GM12864 (cell line): ENCODE measurements around the gene WNT16.
"Not testable (repeated sequence)": the region's sequence is repeated elsewhere in the genome, so short reads cannot be mapped to it uniquely, and the experiment has no call there.

Source experiments
- DNase-seq: peaks from one replicate; pipeline ENCODE4 v3.0.0-alpha.2; 2011; ENCODE audit warnings: low read depth
- H3K4me3 ChIP-seq: 2 replicates; pipeline ENCODE4 v1.5.1; 2011; ENCODE audit warnings: mild to moderate bottlenecking, low read depth, low read length, control low read depth
- TF ChIP-seq, protein P1 (sequence below): IDR thresholded peaks from 2 replicates; pipeline ENCODE4 v1.5.1; 2011; ENCODE audit warnings: low read depth, mild to moderate bottlenecking, moderate library complexity, low read length, control low read depth, inconsistent platforms; ENCODE audit errors: missing control alignments

WNT16 gene

DNA sequence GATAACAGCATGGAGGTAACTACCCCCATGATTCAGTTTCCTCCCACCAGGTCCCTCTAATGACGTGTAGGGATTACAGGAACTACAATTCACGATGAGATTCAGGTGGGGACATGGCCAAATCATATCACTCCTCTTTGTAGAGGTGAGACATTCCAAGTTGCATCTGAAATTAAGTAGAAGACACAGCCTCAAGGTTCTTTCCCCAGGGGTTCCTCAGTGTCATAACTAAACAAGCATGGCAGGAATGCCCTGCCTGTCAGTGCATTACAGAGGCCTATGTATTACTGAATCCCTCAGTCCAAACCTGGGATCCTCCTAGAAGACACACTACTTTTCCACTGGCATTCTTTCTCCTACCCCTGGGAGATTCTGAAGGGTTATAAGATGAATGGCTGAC, 42.6 kb upstream of the WNT16 start:
- no peak for DNase-seq
- TF ChIP-seq, protein P1, sequence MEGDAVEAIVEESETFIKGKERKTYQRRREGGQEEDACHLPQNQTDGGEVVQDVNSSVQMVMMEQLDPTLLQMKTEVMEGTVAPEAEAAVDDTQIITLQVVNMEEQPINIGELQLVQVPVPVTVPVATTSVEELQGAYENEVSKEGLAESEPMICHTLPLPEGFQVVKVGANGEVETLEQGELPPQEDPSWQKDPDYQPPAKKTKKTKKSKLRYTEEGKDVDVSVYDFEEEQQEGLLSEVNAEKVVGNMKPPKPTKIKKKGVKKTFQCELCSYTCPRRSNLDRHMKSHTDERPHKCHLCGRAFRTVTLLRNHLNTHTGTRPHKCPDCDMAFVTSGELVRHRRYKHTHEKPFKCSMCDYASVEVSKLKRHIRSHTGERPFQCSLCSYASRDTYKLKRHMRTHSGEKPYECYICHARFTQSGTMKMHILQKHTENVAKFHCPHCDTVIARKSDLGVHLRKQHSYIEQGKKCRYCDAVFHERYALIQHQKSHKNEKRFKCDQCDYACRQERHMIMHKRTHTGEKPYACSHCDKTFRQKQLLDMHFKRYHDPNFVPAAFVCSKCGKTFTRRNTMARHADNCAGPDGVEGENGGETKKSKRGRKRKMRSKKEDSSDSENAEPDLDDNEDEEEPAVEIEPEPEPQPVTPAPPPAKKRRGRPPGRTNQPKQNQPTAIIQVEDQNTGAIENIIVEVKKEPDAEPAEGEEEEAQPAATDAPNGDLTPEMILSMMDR: no peak
- H3K4me3 ChIP-seq: no peak overlapping the region

DNA sequence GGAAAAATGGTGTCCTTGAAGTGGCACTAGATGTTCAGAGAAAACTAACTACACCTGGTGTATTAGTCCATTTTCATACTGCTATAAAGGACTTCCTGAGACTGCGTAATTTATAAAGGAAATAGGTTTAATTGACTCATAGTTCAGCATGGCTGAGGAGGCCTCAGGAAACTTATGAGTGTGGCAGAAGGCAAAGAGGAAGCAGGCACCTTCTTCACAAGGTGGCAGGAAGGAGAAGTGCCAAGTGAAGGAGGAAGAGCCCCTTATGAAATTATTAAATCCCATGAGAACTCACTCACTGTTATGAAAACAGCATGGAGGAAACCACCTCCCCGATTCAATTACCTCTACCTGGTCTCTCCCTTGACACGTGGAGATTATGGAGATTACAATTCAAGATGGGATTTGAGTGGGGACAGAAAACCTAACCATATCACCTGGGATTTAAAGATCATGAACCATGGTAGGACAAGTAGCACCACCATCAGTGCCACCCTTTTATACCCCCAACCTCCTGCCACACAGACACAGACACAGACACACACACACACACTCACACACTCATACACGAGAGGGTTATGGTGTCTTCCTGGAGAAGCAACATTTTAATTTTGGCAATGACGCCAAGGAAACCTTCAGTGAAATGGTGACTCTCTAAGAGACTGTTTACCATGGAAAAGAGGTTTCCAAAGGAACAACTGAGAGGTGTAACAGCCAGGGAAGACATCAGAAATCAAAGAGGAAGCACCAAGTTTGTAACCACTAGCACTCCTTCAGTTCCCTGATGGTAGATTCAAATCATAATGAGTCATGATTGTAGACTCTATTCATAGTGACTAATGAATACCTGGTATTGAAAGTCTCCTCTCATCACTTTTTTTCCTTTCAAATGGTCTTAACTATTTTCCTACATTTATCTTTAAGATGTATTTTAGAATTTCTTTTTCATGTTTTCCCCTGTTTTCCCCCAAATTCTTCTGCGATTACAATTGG, 41.8 kb upstream of the WNT16 start:
- TF ChIP-seq, protein P1: no peak
- no peak overlapping the region for H3K4me3 ChIP-seq
- no peak for DNase-seq

DNA sequence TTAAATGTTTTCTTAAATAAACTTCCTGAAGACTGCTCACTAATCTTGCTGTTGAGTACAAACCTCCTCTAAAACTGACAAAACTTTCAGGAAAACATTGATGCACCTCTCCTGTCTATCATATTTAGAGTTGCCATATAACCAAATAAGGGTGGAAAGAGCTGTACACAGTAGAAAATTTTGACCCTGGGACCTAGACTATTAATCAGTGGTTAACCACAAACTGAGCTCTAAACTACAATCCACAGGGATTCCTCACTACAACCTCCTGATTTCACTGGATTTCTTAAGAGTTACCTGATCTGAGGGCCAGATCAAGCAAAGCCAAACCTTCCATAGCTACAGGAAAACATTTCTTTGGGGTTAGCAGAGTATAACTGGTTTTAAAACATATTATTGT, 39.9 kb upstream of the WNT16 start:
- no peak for DNase-seq
- TF ChIP-seq, protein P1: no peak

DNA sequence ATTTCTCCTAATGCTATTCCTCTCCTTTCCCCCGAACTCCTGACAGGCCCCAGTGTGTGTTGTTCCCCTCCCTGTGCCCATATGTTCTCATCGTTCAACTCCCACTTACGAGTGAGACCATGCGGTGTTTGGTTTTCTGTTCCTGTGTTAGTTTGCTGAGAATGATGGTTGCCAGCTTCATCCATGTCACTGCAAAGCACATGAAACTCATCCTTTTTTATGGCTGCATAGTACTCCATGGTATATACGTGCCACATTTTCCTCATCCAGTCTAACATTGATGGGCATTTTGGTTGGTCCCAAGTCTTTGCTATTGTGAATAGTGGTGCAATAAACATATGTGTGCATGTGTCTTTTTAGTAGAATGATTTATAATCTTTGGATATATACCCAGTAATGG, 38.9 kb upstream of the WNT16 start:
- not testable (repeated sequence) for H3K4me3 ChIP-seq, DNase-seq

More for the DNA sequence above, 39.9 kb upstream of the WNT16 start:
- H3K4me3 ChIP-seq: no peak overlapping the region

DNA sequence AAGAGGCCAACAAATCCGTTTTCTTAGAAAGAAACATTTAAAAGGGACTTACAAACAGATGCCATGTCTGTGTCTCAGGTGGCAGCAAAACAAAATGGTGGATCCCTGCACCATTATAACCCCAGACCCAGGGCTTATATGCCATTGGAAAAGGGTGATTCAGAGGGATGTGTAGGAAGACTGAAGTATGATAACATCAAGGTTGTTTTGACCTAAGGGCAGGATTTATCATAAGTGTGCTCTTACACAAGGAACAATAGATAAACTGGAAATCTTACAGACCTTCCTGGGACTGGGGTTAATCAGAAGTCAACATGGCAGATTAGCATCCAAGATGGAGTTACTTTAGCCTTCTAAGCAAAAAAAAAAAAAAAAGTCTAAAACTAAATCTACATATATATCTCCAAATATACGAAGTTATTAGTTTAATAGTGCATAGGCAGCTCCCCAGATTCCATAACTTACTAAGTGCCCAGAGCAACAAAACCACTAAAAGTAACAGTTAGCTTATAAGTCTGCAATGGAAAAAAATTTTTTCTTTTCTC, 34.3 kb upstream of the WNT16 start:
- TF ChIP-seq, protein P1: no peak
- DNase-seq: no peak
- H3K4me3 ChIP-seq: no peak overlapping the region

DNA sequence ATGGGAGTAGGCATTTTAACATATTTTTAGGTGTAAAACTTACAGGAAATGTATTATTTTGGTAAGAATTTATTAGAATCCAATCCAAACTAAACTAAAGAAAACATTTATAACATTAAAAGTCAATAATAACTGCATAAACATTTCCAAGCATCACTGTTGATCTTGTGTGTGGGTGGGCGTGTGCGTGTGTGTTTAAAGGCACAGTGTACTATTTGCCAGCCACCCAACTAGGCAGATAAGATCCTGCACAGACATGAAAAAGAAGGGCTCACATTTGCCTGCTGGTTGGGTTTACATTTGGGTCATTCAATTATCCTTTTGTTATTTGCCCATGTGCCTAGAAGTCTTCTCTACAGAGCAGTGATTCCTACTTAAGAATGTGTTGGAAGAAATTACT, 31.0 kb upstream of the WNT16 start:
- H3K4me3 ChIP-seq: no peak overlapping the region
- TF ChIP-seq, protein P1: no peak
- DNase-seq: no peak

DNA sequence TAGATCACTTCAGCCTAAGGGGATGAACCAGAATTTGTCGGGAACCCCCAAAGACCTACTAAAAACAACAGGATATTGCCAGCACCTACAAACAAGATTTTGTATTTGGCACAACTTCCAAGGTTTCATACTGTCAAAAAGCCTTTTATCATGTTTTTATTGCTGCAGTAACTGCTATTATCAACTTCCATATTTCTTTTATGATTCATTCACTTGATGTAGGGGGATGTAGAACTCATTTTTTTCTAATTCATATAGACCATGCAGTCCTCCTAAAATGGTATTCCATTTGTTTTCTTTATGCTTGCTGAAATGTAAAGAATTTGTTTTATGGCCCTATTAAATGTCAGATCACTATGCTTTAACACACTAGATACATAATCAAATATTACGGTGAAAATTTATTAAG, 30.0 kb upstream of the WNT16 start:
- TF ChIP-seq, protein P1: no peak
- no peak for DNase-seq

More for the DNA sequence above, 30.0 kb upstream of the WNT16 start:
- H3K4me3 ChIP-seq: no peak overlapping the region
